Measurements from ENCODE around the gene DNASE2B. TPM values are rescaled to one million over a fixed set of nuclear protein-coding genes. Genes with fewer than 3 reads are reported as not detected.

The DNASE2B gene
- total and polyA plus RNA-seq, 8 donors, result 0.20 to 0.92 (median 0.25) TPM; not detected in 5

GRCh38 chr1:84363622-84364021 is 34.7 kb upstream of the DNASE2B start:
- peak overlapping the region in 1 of 5 donors; percentile 13 for H3K27ac ChIP-seq
- no peaks in the 10 kb centered on the region for H3K36me3 ChIP-seq
- DNase-seq, result no peak

GRCh38 chr1:84365225-84366221 is 32.8 kb upstream of the DNASE2B start:
- Histone ChIP-seq H3K27ac (peak overlapping the region in 2 of 5 donors; percentile 14 to 38), H3K4me3 (no peak overlapping the region), H3K9me3 (no peaks in the 10 kb centered on the region), H3K4me1 (peaks cover 0 to 16% (median 10%) of the 10 kb centered on the region in 4 donors), H3K36me3 (no peaks in the 10 kb centered on the region), H3K27me3 (no peaks in the 10 kb centered on the region)
- intact Hi-C loops (cut with DNase I; ENCODE audit: low total_unique reads), result no loop called here
- TF ChIP-seq POLR2A (IDR thresholded peaks at IDR 0.05), result no peak
- peak in 1 of 3 donors; percentile 61 for TF ChIP-seq POLR2AphosphoS5 (IDR thresholded peaks at IDR 0.05)
- DNase-seq, result peak in 1 of 2 donors; percentile 43
- WGBS, 5 donors, result 50 to 53% (median 51%) methylated on average over 3 of the region's 3 CpGs

More at GRCh38 chr1:84363622-84364021, 34.7 kb upstream of the DNASE2B start:
- intact Hi-C loops (cut with DNase I; ENCODE audit: low total_unique reads), result no loop called here
- WGBS, 5 donors, result 73 to 88% (median 81%) methylated on average over 5 of the region's 5 CpGs
- Histone ChIP-seq H3K4me3 (no peak overlapping the region), H3K9me3 (no peaks in the 10 kb centered on the region), H3K4me1 (peaks cover 0 to 16% (median 10%) of the 10 kb centered on the region in 4 donors), H3K27me3 (no peaks in the 10 kb centered on the region)
- TF ChIP-seq EP300 (IDR thresholded peaks at IDR 0.05), result no peak
- TF ChIP-seq CTCF (IDR thresholded peaks at IDR 0.05), result no peak
- TF ChIP-seq POLR2A (IDR thresholded peaks at IDR 0.05), result no peak
- no peak for TF ChIP-seq POLR2AphosphoS5 (IDR thresholded peaks at IDR 0.05)

- H3K36me3 ChIP-seq, result no peaks in the 10 kb centered on the region
- intact Hi-C loops (cut with DNase I; ENCODE audit: low total_unique reads), result no loop called here
- peaks cover 0 to 16% (median 10%) of the 10 kb centered on the region in 4 donors for H3K4me1 ChIP-seq
- TF ChIP-seq CTCF (IDR thresholded peaks at IDR 0.05) (no peak), POLR2A (IDR thresholded peaks at IDR 0.05) (no peak), POLR2AphosphoS5 (IDR thresholded peaks at IDR 0.05) (no peak), EP300 (IDR thresholded peaks at IDR 0.05) (no peak)
- no peak for DNase-seq
- no peak overlapping the region for H3K4me3 ChIP-seq
- peak overlapping the region in 2 of 5 donors; percentile 14 to 38 for H3K27ac ChIP-seq
- WGBS, 5 donors, result 75 to 98% (median 92%) methylated on average over 2 of the region's 2 CpGs
- H3K27me3 ChIP-seq, result no peaks in the 10 kb centered on the region
- H3K9me3 ChIP-seq, result no peaks in the 10 kb centered on the region
Measured at GRCh38 chr1:84366786-84367185, 31.5 kb upstream of the DNASE2B start.

- Histone ChIP-seq H3K9me3 (no peaks in the 10 kb centered on the region), H3K4me3 (no peak overlapping the region), H3K36me3 (no peaks in the 10 kb centered on the region), H3K27me3 (no peaks in the 10 kb centered on the region), H3K27ac (no peak overlapping the region), H3K4me1 (peaks cover 0 to 16% (median 10%) of the 10 kb centered on the region in 4 donors)
- 55 to 89% (median 81%) methylated on average over 1 of the region's 1 CpG for WGBS, 5 donors
- TF ChIP-seq EP300 (IDR thresholded peaks at IDR 0.05) (peak; percentile 20), POLR2AphosphoS5 (IDR thresholded peaks at IDR 0.05) (no peak)
- intact Hi-C loops (cut with DNase I; ENCODE audit: low total_unique reads), result no loop called here
- DNase-seq, result no peak
Measured at GRCh38 chr1:84367219-84367618, 31.1 kb upstream of the DNASE2B start.

- intact Hi-C loops (cut with DNase I; ENCODE audit: low total_unique reads), result no loop called here
- peaks cover 0 to 12% (median 10%) of the 10 kb centered on the region in 4 donors for H3K4me1 ChIP-seq
- TF ChIP-seq POLR2A (IDR thresholded peaks at IDR 0.05) (no peak), POLR2AphosphoS5 (IDR thresholded peaks at IDR 0.05) (no peak), EP300 (IDR thresholded peaks at IDR 0.05) (no peak), CTCF (IDR thresholded peaks at IDR 0.05) (no peak)
- H3K4me3 ChIP-seq, result no peak overlapping the region
- no peaks in the 10 kb centered on the region for H3K36me3 ChIP-seq
- WGBS, 5 donors, result 95 to 100% (median 95%) methylated on average over 5 of the region's 5 CpGs
- H3K9me3 ChIP-seq, result no peaks in the 10 kb centered on the region
- no peaks in the 10 kb centered on the region for H3K27me3 ChIP-seq
- H3K27ac ChIP-seq, result no peak overlapping the region
- no peak for DNase-seq
Measured at GRCh38 chr1:84368441-84368840, 29.8 kb upstream of the DNASE2B start.

Data from stomach (tissue), 9 donors.